CD4-positive, alpha-beta T cell (primary cell): ENCODE data around the gene FASTKD3. TPM values are rescaled to one million over a fixed set of nuclear protein-coding genes. Genes with fewer than 3 reads are reported as not detected.

Experiments
- ATAC-seq: fragments of 200-7000 bp; cut with Tn5 transposase; one replicate; pipeline ENCODE4 v1.10.0; 2022; ENCODE audit warnings: mild to moderate bottlenecking; ENCODE audit not compliant: poor library complexity
- CTCF ChIA-PET: fragments of 350-600 bp; sonication (Branson Sonifier 250); formaldehyde crosslinking; loops from one replicate; lab custom pipeline; 2021; ENCODE audit warnings: antibody characterized with exemption, inconsistent platforms; lab: Charles Lee
- POLR2A ChIA-PET: fragments of 350-600 bp; sonication (Branson Sonifier 250); formaldehyde crosslinking; loops from one replicate; lab custom pipeline; 2021; ENCODE audit warnings: antibody characterized with exemption, inconsistent platforms; lab: Charles Lee
- DNase-seq, 14 experiments: peaks; one replicate each; pipeline ENCODE4 v3.0.0-alpha.2; 2013 to 2020; ENCODE audit warnings: mixed read lengths in 2 of 14
- H3K27ac ChIP-seq, 2 donors: one replicate each; pipeline versions ENCODE4 v1.5.1 to v1.7.0; 2013; ENCODE audit warnings: low read length in 2 of 2, low read depth in 1 of 2, mild to moderate bottlenecking in 1 of 2
- H3K27me3 ChIP-seq, 2 experiments: 1 replicate in 1 of 2; 2 replicates in 1 of 2; pipeline versions ENCODE4 v1.6.1 to v1.7.0; 2013; ENCODE audit warnings: low read length in 2 of 2, control low read depth in 1 of 2, mild to moderate bottlenecking in 1 of 2, moderate library complexity in 1 of 2; ENCODE audit not compliant: insufficient read depth in 2 of 2, control insufficient read depth in 1 of 2
- H3K36me3 ChIP-seq: one replicate; pipeline ENCODE4 v1.6.1; 2013; ENCODE audit warnings: low read length, control low read depth; ENCODE audit not compliant: insufficient read depth
- H3K4me1 ChIP-seq: one replicate; pipeline ENCODE4 v1.6.1; 2013; ENCODE audit warnings: low read length, control low read depth; ENCODE audit not compliant: insufficient read depth
- H3K4me3 ChIP-seq: one replicate; pipeline ENCODE4 v1.5.1; 2013; ENCODE audit warnings: mild to moderate bottlenecking, low read length, moderate library complexity
- H3K9me3 ChIP-seq, 2 experiments: 1 replicate in 1 of 2; 2 replicates in 1 of 2; pipeline versions ENCODE4 v1.6.1 to v1.7.0; 2013; ENCODE audit warnings: low read length in 2 of 2, mild to moderate bottlenecking in 2 of 2, control low read depth in 1 of 2, moderate library complexity in 1 of 2; ENCODE audit not compliant: control insufficient read depth in 1 of 2, insufficient read depth in 1 of 2
- H3K27ac Mint-ChIP-seq: one replicate; pipeline ENCODE4 v1.8.0; 2020; ENCODE audit warnings: mixed read lengths
- H3K27me3 Mint-ChIP-seq: one replicate; pipeline ENCODE4 v1.8.0; 2021; ENCODE audit warnings: mixed read lengths
- H3K36me3 Mint-ChIP-seq: one replicate; pipeline ENCODE4 v1.8.0; 2021; ENCODE audit warnings: low read depth, mixed read lengths
- H3K4me1 Mint-ChIP-seq: one replicate; pipeline ENCODE4 v1.8.0; 2021; ENCODE audit warnings: low read depth, mixed read lengths
- H3K4me3 Mint-ChIP-seq: one replicate; pipeline ENCODE4 v1.8.0; 2020; ENCODE audit warnings: mild to moderate bottlenecking, mixed read lengths
- H3K9me3 Mint-ChIP-seq: one replicate; pipeline ENCODE4 v1.8.0; 2020; ENCODE audit warnings: mixed read lengths
- intact Hi-C, 2 experiments: fragments of 100-400 bp; cut with DNase I in 1 of 2; cut with micrococcal nuclease in 1 of 2; formaldehyde crosslinking; loops; one replicate each; pipeline versions ENCODE4 v1.15.1 to v1.9.0; 2023 to 2025; cut with DNase I, micrococcal nuclease
- total RNA-seq, 174 experiments: library from RNA in 2 of 174; stranded (reverse) in 2 of 174; gene quantifications; one replicate each; pipeline ENCODE4 v1.2.3 and lab custom pipeline; 2021 to 2026
- TF ChIP-seq, protein P1 (sequence below): fragments of 200-600 bp; IDR thresholded peaks from one replicate; pipeline ENCODE4 v1.8.0; 2022; ENCODE audit warnings: antibody characterized with exemption, mild to moderate bottlenecking

FASTKD3 gene
- total RNA-seq, 2 experiments from 2014 or later = 2.6 to 3.4 TPM

DNA sequence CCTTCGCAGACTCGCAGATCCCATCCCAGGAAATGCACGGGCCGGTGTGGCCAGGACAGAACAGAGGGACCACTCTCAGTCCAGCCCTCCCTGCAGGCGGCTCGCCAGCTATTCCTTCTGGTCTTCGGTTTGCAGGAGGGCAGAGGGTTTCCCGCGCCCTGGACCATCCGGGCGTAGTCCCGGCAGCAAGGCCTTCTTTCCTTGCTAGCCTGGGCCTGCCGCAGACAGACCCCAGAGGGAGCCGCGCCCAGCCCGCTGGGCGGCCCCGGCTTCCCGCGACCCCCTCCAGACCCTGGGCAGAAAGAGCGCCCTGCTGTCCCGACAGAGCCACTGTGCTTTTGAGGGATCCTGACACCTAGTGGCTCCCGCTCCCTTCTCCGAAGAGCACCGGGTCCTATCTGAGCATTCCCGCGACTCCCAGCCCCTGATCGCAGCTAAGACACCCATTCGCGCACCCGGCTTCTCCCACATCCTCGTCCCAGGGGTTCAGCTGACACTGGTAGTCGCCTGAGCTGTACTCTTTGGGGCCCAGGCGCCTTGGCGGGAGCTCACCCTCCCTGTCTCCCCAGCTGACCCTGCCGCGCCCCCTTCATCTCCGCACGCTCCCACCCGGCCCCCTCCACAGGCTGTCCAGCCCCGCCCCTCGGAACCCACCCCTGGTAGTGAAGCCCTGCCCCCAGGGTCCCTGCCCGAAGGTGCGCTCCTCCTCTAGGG, 19.0 kb downstream of the FASTKD3 start:
- peak in 4 of 14 experiments; percentile 4 to 32 (median 16) for DNase-seq
- H3K36me3 Mint-ChIP-seq = no peaks in the 10 kb centered on the region
- Histone ChIP-seq H3K27me3 (peaks cover 11 to 16% of the 10 kb centered on the region in 2 experiments), H3K4me3 (peak overlapping the region; percentile 49), H3K4me1 (peaks cover 29% of the 10 kb centered on the region), H3K9me3 (peaks cover 0 to 9% of the 10 kb centered on the region in 2 experiments), H3K36me3 (no peaks in the 10 kb centered on the region), H3K27ac (no peak overlapping the region)
- no peak overlapping the region for H3K27ac Mint-ChIP-seq
- peaks cover 23% of the 10 kb centered on the region for H3K4me1 Mint-ChIP-seq
- TF ChIP-seq, protein P1, sequence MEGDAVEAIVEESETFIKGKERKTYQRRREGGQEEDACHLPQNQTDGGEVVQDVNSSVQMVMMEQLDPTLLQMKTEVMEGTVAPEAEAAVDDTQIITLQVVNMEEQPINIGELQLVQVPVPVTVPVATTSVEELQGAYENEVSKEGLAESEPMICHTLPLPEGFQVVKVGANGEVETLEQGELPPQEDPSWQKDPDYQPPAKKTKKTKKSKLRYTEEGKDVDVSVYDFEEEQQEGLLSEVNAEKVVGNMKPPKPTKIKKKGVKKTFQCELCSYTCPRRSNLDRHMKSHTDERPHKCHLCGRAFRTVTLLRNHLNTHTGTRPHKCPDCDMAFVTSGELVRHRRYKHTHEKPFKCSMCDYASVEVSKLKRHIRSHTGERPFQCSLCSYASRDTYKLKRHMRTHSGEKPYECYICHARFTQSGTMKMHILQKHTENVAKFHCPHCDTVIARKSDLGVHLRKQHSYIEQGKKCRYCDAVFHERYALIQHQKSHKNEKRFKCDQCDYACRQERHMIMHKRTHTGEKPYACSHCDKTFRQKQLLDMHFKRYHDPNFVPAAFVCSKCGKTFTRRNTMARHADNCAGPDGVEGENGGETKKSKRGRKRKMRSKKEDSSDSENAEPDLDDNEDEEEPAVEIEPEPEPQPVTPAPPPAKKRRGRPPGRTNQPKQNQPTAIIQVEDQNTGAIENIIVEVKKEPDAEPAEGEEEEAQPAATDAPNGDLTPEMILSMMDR = no peak
- H3K9me3 Mint-ChIP-seq = no peaks in the 10 kb centered on the region
- ChIA-PET POLR2A (interaction anchor here (1.0 to 2.2 kb wide), 2 partner anchors 20 to 1217 kb away, joined by 3 to 17 read pairs; partner anchors contain the start of genes FASTKD3, MTRR, NSUN2 and SRD5A1), CTCF (interaction anchor here (1.2 to 1.5 kb wide), 2 partner anchors 22 to 34 kb away, joined by 3 read pairs; no protein-coding TSS in a partner anchor)
- H3K4me3 Mint-ChIP-seq = peak overlapping the region; percentile 91
- ATAC-seq = peak; percentile 26
- peaks cover 34% of the 10 kb centered on the region for H3K27me3 Mint-ChIP-seq
- intact Hi-C loops = loop anchor here (2.0 to 10.0 kb wide), 3 partner anchors 19 to 1085 kb away; partner anchors contain the start of genes FASTKD3 (in 1 of the 2) and MTRR (in 1 of the 2)

DNA sequence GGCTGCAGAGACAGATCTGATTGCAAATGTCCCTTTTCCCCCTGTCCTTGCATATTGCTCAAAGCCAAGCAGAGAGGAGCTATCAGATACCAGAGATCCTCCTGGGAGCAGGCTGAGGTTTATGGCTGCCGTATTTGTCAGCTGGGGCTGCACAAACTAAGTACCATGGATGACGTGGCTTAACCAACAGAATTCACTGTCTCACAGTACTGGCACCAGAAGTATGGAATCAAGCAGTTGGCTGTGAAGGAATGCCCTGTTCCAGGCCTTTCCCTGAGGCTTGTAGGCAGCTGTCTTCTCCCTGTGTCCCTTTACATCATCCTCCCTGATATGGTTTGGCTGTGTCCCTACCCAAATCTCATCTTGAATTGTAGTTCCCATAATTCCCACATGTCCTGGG, 20.5 kb downstream of the FASTKD3 start:
- H3K36me3 ChIP-seq = no peaks in the 10 kb centered on the region
- no peak overlapping the region for H3K27ac ChIP-seq
- TF ChIP-seq, protein P1 = no peak
- Mint-ChIP-seq H3K9me3 (no peaks in the 10 kb centered on the region), H3K27me3 (peaks cover 40% of the 10 kb centered on the region), H3K4me3 (no peak overlapping the region), H3K36me3 (no peaks in the 10 kb centered on the region), H3K27ac (no peak overlapping the region), H3K4me1 (peaks cover 22% of the 10 kb centered on the region)
- peaks cover 29% of the 10 kb centered on the region for H3K4me1 ChIP-seq
- peaks cover 0 to 9% of the 10 kb centered on the region in 2 experiments for H3K9me3 ChIP-seq
- intact Hi-C loops = no loop called here
- DNase-seq (no peak), ATAC-seq (no peak)
- H3K4me3 ChIP-seq = no peak overlapping the region
- H3K27me3 ChIP-seq = peaks cover 16 to 19% of the 10 kb centered on the region in 2 experiments
- ChIA-PET CTCF (no interaction called here), POLR2A (no interaction called here)

DNA sequence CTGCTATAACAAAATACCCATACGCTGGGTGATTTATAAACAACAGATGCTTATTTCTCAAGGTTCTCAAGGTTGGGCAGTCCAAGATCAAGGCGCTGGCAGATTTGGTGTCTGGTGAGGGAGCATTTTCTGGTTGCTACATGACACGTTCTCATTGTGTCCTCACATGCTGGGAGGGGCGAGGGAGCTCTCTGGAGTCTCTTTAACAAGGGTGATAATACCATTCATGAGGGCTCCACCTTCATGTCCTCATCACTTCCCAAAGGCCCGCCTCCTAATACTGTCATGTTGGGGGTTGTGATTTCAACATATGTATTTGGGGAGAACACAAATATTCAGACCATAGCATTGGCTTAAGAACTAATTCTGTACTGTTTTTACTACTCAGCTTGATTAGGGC, 22.5 kb downstream of the FASTKD3 start:
- Histone ChIP-seq H3K27ac (no peak overlapping the region), H3K9me3 (peaks cover 0 to 9% of the 10 kb centered on the region in 2 experiments), H3K4me1 (peaks cover 16% of the 10 kb centered on the region), H3K27me3 (peaks cover 16 to 19% of the 10 kb centered on the region in 2 experiments), H3K36me3 (no peaks in the 10 kb centered on the region), H3K4me3 (no peak overlapping the region)
- Mint-ChIP-seq H3K36me3 (no peaks in the 10 kb centered on the region), H3K4me1 (peaks cover 4% of the 10 kb centered on the region), H3K4me3 (no peak overlapping the region), H3K9me3 (no peaks in the 10 kb centered on the region), H3K27me3 (peaks cover 45% of the 10 kb centered on the region), H3K27ac (no peak overlapping the region)
- ATAC-seq (no peak), DNase-seq (no peak)
- intact Hi-C loops = no loop called here
- CTCF ChIA-PET = interaction anchor here (1.2 kb wide), 1 partner anchor 41 kb away, joined by 3 read pairs; no protein-coding TSS in a partner anchor
- POLR2A ChIA-PET = no interaction called here
- TF ChIP-seq, protein P1 = no peak
